Activated T-cell treated with anti-CD3 and anti-CD28 coated beads, Interleukin-2, amount 50 U/mL, for 1 hour (primary cell): Measurements from ENCODE around the gene ACR.
"Not testable (repeated sequence)": the region's sequence is repeated elsewhere in the genome, so short reads cannot be mapped to it uniquely, and the experiment has no call there.

Experiments used
- DNase-seq: peaks from one replicate; pipeline ENCODE4 v3.0.0-alpha.2; 2020

The ACR gene

GRCh38 chr22:50734343-50734771 lies 3.6 kb upstream of the ACR start:
- peak; percentile 7 for DNase-seq

GRCh38 chr22:50734986-50735738 lies 2.8 kb upstream of the ACR start:
- DNase-seq: peak; percentile 2

- DNase-seq: no peak
Observed at GRCh38 chr22:50735739-50736030, 2.3 kb upstream of the ACR start.

- no peak for DNase-seq
Observed at GRCh38 chr22:50738649-50739227, 734 bp downstream of the ACR start.

GRCh38 chr22:50739279-50739691 lies 1.3 kb downstream of the ACR start:
- no peak for DNase-seq

- no peak for DNase-seq
Observed at GRCh38 chr22:50739894-50740293, 1.9 kb downstream of the ACR start.

- DNase-seq: not testable (repeated sequence)
Observed at GRCh38 chr22:50740714-50741113, 2.7 kb downstream of the ACR start.

- DNase-seq: not testable (repeated sequence)
Observed at GRCh38 chr22:50744424-50744823, 6.4 kb downstream of the ACR start.

- not testable (repeated sequence) for DNase-seq
Observed at GRCh38 chr22:50747521-50747920, 9.5 kb downstream of the ACR start.

GRCh38 chr22:50748630-50749029 lies 10.6 kb downstream of the ACR start:
- DNase-seq: not testable (repeated sequence)

GRCh38 chr22:50749302-50750074 lies 11.5 kb downstream of the ACR start:
- not testable (repeated sequence) for DNase-seq

GRCh38 chr22:50755251-50755650 lies 17.2 kb downstream of the ACR start:
- not testable (repeated sequence) for DNase-seq

GRCh38 chr22:50756406-50756805 lies 18.4 kb downstream of the ACR start:
- peak; percentile 31 for DNase-seq

- DNase-seq: peak; percentile 73
Observed at GRCh38 chr22:50756949-50757491, 19.0 kb downstream of the ACR start.

- DNase-seq: not testable (repeated sequence)
Observed at GRCh38 chr22:50759597-50760341, 21.8 kb downstream of the ACR start.

- not testable (repeated sequence) for DNase-seq
Observed at GRCh38 chr22:50761829-50762228, 23.8 kb downstream of the ACR start.

GRCh38 chr22:50764288-50764687 lies 26.3 kb downstream of the ACR start:
- DNase-seq: not testable (repeated sequence)

GRCh38 chr22:50775132-50775531 lies 37.1 kb downstream of the ACR start:
- DNase-seq: not testable (repeated sequence)

GRCh38 chr22:50777631-50778030 lies 39.6 kb downstream of the ACR start:
- not testable (repeated sequence) for DNase-seq

GRCh38 chr22:50780244-50780643 lies 42.2 kb downstream of the ACR start:
- DNase-seq: not testable (repeated sequence)

GRCh38 chr22:50782253-50782652 lies 44.2 kb downstream of the ACR start:
- DNase-seq: not testable (repeated sequence)

- DNase-seq: peak; percentile 97
Observed at GRCh38 chr22:50783033-50783879, 45.3 kb downstream of the ACR start, which contains the start of gene RABL2B. Gene RABL2B, minus strand, starts transcription at chr22:50783636. Its CDS starts 1,342 bp downstream, at chr22:50782294.
